EH (cell line): Measurements from ENCODE around the gene FAM241A.

Experiments
- DNase-seq: peaks from one replicate; pipeline ENCODE4 v3.0.0-alpha.2; 2015; ENCODE audit warnings: low read depth

FAM241A gene

DNA sequence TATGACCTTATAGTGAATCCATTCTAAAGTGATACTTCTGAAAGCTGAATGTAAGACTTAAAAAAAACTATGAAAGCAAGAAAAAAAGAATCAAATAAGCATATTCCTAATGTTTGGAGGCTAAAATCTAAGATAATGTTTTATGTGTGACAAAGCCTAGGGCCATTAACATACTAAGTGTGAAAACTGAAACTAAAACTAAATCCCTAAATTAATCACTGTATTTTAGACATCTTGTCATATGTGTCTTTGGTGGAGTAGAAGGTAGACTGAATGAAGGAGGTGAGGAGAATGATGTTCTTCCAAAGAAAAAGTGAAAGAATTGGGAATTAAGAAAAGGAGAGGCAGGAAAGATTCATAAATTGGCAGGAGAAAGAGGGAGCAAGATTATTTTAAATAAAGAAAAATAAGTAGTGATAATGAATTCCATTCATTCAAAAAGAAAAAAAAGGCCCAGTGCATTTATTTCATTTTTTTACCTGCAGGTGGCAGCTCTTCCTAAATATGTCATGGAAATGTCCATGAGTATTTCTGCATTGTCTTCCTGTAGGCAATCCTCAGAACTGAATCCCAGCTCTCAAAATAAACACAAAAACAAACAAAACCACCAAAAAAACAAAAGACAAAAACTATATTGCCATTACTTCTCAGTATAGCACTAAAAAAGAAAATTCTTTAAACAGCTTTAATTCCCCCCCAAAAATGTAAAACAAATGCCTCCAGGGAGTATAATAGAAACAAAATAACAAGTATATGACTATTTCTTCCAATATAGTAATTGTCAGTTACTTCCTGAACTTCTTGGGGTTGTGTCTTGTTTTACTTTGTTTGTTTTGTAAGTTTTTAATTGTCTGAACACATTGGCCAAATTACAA, 69.4 kb downstream of the FAM241A start:
- peak; percentile 41 for DNase-seq

DNA sequence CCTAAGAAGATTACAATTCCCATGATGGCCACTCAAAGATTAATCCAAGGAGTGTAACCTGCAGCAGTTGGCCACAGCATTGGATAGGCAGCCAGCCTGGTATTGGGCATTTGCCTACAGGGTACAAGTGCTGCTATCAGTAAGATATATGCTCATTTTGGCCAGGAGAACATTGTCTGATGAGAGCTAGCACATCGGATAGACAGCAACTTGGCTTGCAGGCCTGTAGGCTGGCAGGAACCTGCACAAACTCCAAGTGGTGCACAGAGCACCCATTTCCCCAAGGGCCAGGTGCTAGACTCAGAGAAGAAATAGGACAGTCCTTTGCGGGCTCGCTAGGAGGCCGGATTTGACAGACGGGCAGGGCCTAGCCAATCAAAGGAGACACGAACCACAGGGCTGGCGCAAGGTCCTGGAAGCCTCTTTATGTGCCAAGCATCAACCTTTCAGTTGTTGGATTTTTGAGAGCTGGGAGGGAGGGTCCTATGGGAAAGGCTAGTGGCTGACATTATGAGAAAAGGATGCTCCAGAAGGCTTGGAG, 74.6 kb downstream of the FAM241A start:
- no peak for DNase-seq

DNA sequence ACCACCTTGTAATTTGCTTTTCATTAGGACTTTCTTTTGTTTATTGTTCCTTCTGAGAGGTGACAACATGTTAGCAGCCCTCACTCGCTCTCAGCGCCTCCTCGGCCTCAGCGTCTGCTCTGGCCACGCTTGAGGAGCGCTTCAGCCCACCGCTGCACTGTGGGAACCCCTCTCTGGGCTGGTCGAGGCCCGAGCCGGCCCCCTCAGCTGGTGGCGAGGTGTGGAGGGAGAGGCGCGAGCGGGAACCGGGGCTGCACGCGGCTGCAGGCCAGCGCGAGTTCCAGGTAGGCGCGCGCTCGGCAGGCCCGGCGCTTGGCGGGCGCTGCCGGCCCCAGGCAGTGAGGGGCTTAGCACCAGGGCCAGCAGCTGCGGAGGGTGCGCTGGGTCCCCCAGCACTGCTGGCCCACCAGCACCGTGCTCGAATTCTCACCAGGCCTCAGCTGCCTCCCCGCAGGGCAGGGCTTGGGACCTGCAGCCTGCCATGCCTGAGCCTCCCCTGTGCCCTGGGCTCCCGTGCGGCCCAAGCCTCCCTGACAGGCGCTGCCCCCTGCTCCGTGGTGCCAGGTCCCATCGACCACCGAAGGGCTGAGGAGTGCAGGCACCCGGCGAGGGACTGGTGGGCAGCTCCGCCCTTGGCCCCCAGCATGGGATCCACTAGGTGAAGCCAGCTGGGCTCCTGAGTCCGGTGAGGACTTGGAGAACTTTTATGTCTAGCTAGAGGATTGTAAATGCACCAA, 77.1 kb downstream of the FAM241A start:
- no peak for DNase-seq

DNA sequence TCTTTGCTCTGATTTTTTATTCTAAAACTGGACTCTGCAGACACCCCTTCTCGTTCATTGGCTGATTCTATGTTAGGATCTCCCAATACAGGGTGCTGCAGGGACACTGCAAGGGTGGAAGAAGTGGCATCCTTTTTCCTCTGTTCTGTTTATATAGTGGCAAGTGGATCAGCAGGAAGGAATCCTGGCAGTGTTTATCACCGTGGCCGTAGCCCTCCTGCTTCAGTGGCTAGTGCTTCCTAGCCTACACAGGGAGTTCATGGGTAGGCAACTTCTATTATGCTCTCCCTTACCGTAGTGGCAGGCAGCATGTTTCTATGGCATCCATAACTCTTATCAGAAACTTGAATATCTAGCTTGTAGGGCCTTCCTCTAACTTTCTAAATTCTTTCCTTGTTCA, 79.9 kb downstream of the FAM241A start:
- peak; percentile 19 for DNase-seq

DNA sequence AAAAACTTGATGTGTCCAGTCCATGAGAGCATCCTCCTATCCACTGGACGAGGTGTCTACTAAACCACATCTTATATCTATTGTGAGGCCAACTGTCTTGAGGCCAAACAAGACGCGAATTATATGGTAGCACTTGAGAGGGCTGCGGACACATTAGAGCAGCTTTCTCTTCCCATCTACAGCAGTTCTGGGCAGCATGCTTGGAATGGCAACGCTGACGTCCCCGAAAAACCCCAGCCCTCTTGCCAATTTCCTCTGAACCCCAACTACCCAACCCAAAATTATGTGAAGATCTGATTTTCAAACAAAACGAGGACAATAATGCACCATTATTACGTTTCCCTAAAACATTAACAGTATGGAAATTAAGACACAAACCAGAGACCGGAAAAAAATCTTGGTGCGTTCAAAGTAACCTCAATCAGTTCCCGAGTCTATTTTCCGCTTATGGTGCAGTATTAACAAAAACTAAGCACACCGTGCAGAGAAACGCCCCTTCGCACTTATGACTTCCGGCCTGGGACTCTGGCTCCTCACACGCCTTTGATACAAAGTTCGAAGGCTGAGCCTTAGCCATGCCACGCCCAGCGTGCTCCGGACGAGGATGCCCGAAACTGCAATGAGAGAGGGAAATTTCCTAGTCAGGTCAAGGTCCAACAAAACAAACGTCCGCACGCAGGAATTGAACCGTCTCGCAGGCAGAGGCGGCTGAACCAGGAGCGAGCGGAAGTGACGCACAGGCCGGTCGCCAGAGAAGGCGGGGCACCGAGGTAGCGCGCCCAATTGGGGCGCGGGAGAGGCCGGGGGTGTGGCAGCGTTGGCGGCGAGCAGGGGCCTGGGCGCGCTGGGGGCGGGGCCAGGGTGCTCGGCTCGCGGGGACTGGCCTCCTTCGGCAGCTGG, 85.9 kb downstream of the FAM241A start:
- DNase-seq, result peak; percentile 97

DNA sequence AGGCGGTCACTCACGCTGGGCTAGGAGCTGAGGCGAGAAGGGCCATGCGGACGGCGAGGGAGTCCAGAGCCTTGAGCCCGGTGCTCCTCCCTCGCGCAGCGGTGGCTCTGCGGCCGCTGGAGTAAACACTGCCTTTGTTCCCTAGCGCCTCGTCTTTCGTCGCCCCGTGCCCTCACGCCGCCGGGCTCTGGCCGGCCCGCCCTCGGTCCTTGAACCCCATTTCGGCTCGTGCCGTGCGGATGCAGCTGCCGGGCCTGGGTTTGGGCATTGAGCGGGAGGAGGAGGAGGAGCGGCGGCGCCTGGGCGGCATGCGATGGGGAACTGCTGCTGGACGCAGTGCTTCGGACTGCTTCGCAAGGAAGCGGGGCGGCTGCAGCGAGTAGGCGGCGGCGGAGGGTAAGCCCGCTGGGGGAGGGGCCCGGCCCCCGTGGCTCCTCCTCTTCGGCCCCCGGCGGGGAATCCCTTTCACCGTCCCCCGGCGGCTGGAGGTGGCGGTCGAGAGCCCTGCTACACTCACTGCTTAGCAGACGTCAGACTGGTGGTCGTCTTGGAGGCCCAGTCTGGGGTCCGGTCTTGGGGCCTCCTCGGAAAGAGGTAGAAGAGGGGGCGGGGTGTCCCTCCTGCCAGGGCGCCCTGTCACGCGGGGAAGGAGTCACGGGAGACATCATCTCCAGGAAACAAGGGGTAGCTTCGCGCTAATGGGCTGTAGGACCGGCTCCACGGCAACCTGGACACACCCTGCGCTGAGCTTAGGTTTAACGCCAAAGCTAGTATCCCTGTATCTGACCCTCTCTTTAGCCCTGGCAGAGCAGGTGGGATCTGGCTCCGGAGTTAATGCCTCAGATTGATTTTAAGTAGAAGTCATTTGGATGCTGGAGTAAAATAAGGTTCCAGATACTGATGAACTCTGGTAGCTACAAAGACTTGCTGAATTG, 86.8 kb downstream of the FAM241A start, which contains the start of gene AP1AR:
Gene AP1AR (plus strand): TSS at position 9 of the 935 bp plus-strand sequence. CDS start 305 bp downstream, at position 314.
- peak; percentile 79 for DNase-seq

DNA sequence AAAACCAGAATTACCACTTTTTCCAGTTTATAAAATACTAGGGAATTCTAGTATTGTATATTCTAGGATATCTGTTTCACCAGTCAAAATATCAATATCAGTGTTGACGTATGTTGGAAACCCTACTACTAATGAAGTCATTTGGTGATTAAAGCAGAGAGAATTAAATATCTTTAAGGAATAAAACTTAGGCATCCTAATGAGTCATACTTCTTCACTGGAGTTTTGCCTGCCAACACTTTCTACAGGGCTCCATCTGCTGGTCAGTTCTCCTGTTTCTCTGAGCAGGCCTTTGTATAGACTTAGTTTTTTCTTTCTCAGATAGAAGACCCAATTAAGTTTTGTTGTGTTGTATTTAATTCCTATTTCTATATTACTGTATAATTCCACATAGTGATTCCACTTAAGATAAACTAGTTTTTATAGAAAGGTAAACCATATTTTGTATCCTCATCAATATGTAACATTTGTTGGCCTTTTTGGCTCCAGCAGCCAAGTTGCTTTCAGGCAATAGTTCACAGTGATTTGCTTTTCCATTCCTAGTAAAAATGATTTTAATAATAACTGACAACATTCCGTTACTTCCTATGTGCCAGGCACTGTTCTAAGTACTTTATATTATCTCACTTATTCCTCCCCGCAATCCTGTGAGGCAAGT, 89.8 kb downstream of the FAM241A start:
- DNase-seq, result peak; percentile 90

DNA sequence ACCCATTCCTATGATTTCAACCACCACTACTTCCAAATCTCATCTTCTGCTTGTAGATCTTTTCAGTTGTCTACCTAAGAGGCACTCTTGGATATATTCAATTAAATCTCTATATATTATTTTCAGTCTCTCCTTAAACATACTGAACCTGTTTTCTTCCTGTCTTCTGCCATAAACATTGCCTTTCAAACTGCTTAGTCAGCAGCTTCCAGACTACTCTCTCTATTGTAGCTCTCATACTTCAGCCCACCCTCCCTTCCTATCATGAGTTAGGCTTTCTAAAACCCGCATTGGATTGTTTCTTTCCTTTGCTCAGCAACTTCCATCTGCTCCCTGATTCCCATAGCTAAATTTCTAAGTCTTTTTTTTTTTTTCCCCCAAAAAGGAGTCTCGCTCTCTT, 90.8 kb downstream of the FAM241A start:
- no peak for DNase-seq

DNA sequence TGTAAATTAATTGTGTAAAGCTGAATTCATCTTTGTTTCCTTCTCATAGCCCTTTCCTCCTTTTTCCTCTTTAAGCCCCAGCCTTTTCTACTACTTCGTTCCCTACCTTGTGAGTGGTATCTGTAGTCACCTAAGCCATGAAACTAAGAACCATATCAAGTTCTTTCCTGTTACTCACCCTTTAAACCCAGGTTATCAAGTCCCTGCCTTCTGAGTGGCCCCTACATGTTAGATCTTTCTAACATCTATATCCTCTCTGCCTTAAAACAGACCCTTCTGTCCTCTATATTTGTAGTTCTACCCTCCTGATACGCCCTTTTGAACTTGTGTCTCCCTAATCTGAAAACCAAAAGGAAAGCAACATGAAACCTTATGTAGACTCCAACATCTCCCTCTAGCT, 93.6 kb downstream of the FAM241A start:
- DNase-seq, result no peak
